Stimulated activated CD4-positive, alpha-beta T cell treated with anti-CD3 and anti-CD28 coated beads, Interleukin-12 subunit alpha, Interleukin-12 subunit beta, amount 100 ng/mL, for 48 hours (primary cell): ENCODE measurements around the gene PRDX4.
"Not testable (repeated sequence)": the region's sequence is repeated elsewhere in the genome, so short reads cannot be mapped to it uniquely, and the experiment has no call there.

Experiments
- DNase-seq, 3 donors: peaks; one replicate each; pipeline ENCODE4 v3.0.0-alpha.2; 2020; ENCODE audit warnings: low read depth in 2 of 3, low spot score in 1 of 3

Gene PRDX4

DNA sequence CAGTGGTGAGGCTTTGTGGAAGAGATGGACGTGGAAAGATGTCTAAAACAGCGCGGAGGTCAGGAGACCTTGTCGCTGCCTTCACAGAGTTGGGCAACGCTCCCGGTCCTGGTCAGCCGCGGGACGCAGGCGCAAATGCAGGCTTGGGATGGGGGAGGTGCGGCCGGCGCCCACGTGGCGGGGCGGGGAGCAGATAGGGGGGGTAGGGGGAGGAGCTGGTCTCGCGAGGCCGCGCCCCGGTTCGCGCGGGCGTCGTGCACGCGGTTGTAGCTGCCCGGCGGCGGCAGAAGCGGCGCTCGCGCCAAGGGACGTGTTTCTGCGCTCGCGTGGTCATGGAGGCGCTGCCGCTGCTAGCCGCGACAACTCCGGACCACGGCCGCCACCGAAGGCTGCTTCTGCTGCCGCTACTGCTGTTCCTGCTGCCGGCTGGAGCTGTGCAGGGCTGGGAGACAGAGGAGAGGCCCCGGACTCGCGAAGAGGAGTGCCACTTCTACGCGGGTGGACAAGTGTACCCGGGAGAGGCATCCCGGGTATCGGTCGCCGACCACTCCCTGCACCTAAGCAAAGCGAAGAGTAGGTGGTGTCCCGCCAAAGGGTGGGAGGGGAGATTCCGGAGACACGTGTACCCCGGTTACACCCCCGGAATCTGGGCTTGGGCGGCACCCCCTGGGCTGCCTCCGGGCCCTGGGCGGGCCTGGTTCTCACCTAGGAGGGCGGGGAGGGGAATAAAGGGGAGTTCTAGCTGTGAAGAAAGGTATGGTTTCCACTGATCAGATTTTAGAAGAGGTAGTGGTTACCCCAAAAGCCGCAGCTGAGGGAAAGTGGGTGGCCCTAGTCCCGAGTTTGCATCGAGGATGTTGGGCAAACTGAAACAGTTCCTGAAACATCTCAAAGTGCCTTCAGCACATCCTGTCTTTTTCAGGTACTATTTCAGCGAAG is at the start of gene PRDX4:
Gene PRDX4, plus strand, starts transcription at position 255 of the 939 bp plus-strand sequence. Its CDS starts 78 bp downstream, at position 333.
- peak; percentile 53 to 70 (median 66) for DNase-seq

DNA sequence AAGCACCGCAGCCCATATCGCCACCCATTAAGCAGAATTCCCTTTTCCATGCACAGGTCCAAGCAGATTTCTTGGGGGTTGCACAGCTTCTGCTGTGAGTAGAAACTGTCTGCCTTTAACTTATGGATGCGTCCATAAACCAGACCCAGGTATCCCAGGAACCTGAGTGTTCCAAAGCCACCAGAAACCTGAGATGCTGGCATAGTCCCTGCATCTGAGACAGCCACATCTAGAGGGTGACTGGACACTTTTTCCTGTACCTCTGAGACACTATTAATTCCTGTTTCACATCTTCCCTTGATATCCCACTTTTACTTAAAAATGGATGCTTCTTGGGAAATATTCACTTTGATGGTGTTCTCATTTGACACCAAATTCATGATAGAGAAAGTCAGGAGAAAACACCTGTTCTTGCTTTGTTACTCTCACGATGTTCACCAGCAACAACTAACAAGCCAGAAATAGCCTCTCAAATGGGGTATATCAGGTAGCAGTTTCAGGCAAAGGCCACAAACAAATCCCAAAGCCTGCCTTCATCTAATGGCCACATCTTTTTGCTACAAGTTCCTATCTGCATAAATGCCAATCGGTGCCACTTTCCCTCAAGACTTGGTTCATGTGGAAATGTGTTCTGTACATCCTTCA is 45.5 kb upstream of the PRDX4 start:
- DNase-seq = no peak

DNA sequence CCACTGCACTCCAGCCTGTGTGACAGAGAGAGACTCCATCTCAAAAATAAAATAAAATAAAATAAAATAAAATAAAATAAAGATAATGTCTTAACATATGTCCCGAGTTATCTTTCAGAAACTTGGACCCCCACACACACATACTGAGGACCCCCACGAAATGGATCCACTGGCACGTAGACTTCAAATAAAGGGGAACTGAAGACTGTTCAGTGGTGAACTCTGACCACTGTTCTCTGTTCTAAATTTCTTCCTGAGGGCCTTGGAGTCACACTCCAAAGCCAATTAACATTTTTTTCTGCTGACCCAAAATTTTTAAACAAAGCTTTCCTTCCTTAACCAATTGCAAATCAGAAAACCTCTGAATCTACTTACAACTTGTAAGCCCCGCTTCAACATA is 43.5 kb upstream of the PRDX4 start:
- DNase-seq = no peak

DNA sequence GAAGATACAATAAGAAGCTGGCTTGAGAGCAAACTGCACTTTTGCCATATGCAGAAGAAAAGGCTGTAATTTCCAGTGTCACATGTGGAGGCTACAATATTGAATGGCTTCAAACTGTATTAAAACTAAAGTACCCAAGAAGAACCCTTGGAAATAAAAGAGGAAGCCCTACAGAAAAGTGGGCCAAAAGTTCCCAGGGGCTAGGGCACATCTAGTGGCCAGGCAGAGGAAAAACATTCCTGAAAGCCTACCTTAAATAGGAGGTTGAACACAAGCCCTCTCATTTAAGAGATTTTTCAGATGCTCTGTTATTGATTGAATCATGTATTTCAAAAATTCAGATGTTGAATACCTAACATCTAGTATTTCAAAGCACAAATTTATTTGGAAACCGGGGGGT is 40.6 kb upstream of the PRDX4 start:
- DNase-seq = no peak

DNA sequence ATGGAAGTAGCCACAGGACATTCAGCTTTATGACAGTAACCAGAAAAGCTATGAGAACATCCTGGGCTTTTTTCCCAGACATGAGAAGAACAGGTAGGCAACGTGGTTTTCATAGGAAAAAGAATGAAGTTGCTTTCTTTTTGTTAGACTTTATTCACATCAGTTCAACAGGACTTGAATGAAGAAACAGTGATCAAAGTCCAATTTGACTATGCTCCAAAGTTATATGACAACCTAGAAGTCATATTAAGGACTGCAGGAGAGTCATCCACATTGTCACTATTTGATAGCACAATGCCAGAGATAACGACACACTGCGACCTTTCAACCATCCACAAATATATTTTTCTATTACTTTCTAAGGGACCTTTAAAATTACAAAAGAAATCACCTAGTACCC is 39.2 kb upstream of the PRDX4 start:
- no peak for DNase-seq

DNA sequence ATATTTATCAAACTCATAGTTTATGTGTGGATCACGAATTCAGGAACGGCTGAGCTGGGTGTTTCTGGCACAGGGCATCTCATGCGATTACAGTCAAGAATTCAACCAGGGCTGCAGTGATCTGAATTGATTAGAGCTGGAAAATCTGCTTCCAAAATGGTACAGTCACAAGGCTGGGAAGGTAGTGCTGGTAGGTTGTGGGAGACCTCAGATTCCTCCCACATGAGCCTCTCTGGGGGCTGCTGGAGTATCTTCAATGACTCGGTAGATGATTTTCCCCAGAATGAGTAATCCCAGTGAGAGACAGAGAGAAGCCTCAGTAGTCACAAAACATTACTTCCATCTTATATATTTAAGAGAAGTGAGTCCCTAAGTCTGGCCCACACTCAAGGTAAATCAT is 36.2 kb upstream of the PRDX4 start:
- no peak for DNase-seq

DNA sequence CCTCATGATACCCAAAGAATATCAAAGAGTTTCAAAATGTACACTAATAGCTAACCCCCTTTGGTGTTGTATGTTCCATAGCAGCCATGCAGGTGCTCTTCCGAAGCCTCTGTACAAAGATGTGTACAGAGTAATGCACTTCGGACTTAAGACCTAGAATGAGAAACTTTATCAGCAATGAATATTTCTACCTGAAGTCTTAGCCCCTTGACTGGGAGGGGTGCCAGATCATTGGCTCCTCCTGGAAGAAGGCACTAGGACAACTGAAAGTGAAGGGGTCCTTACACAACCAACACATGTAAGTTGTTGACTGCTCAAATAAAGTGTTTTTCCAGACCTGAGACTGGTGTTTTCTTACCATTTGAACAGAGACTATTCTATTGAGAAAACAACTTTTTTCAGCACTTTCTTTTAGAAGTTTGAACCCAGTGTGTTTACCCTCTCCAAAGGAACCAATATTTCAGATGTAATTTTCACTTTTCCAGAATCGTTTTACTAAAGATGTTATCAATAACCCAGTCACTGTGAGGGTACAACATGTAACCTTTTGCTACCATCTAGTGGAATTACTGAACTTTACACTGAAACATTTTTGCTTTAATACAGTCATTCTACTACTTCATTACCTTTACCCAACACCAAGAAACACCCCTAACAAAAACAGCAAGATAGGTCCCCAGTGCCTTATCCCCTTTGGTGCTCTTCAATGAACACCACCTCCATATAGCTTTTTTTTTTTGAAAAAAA is 33.3 kb upstream of the PRDX4 start:
- no peak for DNase-seq

DNA sequence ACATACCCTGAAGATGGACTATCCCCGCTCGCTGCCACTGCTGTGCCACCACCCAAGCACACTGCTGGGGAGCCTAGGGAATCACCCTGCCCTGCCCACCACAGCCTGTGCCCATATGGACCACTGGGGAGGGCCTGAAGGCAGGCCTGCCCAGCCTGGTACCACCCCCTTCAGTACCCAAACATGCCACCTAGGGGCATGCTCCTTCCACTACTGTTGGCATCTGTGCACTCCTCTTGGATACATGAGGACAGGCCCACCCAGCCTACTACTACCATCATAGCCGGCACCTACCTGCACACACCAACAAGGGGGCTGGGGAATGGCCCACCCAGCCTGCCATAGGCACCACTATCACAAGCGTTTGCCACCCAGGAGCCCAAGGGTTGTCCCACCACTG is 30.1 kb upstream of the PRDX4 start:
- DNase-seq = peak in 1 of 3 donors; percentile 64

DNA sequence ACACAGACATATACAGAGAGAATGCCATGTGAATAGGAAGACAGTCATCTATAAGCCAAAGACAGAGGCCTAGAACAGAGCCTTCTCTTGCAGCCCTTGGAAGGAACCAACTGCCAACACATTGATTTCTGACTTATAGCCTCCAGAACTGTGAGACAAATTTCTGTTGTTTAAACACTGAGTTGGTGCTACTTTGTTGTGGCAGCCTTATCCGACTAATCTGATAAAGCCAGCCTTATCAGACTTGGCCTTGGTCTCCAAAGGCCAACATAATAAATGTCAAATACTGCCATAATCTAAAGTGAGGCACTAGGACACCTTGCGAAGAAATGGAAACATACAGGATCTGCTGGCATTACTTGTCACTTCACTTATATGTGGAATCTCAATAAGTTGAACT is 24.3 kb upstream of the PRDX4 start:
- no peak for DNase-seq

DNA sequence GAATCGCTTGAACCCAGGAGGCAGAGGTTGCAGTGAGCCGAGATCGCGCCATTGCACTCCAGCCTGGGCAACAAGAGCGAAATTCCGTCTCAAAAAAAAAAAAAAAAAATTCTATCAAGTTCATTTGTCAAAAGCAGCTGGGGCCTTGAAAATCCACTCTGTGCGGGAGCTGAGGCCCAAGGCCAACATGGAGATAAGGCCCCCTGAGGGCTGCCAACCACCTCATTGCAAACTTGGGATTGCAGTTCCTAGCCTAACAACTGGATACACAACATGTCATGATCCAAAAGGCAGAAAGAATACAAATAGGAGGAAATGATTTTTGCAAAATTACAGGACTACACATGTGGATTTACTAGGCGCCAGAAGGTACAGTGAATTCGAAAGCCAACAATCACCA is 22.5 kb upstream of the PRDX4 start:
- DNase-seq = no peak

DNA sequence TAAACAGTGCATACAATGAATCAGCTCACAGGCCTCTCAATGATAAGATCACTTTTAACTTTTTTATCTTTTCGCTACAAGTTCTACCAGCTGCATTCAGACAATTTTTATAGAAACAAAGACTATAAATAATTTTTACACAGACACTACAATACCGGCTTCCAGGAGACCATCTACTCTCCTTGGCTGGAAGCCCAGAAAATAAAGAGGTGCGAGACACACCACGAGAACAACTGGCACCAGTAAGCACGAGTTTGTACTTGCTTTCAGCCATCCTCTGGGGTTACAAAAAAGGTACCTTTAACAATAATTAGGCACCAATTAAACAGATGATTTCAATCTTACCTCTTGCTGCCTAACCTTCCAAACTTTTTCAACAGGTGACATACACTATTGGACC is 11.2 kb upstream of the PRDX4 start:
- no peak for DNase-seq

DNA sequence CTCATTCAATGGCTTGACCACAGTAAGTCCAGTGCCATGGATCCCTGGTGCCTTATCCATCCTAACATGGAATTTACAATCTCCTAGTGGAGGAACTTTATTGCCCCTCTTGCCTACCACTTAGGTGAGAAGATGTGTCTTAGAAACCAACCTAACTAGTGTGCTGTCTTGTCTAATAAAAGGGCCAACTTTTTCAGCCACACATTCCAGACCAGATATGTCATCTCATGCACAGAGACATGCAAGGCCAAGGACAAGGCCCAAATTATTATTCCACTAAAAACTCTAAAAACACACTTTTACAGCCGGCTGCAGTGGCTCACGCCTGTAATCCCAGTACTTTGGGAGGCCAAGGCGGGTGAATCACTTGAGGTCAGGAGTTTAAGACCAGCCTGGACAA is 10.6 kb upstream of the PRDX4 start:
- no peak for DNase-seq

DNA sequence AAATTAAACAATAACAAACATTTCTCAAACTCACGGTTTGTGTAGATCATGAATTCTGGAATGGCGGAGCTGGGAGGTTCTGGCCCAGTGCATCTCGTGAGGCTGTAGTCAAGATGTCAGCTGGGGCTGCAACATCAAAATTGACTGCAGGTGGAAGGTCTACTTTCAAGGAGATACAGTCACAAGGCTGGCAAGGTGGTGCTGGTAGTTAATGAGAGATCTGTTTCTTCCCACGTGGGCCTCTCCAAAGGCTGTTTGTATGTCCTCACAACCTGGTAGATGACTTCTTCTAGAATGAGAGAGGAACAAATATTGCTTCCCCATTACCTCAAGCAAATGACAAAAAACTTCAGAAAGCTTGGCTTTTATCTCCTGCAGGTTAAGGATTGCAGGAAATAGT is 8.0 kb upstream of the PRDX4 start:
- DNase-seq = no peak

DNA sequence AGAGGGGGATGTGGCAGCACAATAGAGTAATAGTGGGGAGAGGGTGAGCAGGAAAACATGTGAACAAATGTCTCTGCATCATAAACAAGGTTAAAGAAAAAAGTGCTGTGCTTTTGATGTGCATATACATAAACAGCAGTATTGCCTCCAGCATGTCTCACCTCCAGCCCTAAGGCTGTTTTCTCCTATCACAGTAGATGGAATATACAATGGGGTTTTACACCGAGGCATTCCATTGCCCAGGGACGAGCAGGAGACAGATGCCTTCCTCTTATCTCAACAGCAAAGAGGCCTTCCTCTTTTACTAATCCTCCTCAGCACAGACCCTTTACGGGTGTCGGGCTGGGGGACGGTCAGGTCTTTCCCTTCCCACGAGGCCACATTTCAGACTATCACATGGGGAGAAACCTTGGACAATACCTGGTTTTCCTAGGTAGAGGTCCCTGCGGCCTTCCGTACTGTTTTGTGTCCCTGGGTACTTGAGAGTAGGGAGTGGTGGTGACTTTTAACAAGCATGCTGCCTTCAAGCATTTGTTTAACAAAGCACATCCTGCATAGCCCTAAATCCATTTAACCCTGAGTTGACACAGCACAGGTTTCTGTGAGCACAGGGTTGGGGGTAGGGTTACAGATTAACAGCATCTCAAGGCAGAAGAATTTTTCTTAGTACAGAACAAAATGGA is 7.1 kb upstream of the PRDX4 start:
- DNase-seq = not testable (repeated sequence)

DNA sequence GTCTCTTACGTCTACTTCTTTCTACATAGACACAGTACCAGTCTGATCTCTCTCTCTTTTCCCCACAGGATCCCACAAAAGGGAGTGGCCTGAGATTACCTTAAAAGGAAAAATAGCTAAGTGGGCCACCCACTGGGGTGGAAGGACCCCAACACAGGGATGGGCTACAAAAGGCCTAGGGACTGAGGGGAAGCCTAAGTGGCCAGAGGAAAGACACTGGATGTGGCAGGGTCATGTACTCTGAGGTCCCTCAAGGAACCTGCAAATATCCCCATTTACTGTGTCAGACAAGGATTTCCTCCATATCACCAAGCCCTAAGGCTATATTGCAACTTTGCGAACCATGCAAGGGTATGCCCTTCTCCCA is 6.5 kb upstream of the PRDX4 start:
- no peak for DNase-seq

DNA sequence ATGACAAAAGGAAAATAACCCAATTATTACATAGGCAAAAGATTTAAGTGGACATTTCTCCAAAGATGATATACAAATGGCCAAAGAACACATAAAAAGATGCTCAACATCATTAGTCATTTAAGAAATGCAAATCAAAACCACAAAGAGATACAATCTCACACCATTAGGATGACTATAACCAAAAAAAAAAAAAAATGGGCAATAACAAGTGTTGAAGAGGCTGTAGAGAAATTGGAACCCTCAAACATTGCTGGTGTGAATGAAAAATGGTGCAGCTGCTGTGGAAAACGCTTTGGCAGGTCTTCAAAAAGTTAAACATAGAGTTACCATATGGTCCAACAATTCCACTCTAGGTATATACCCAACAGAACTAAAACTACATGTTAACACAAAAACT is 5.6 kb upstream of the PRDX4 start:
- DNase-seq = no peak

DNA sequence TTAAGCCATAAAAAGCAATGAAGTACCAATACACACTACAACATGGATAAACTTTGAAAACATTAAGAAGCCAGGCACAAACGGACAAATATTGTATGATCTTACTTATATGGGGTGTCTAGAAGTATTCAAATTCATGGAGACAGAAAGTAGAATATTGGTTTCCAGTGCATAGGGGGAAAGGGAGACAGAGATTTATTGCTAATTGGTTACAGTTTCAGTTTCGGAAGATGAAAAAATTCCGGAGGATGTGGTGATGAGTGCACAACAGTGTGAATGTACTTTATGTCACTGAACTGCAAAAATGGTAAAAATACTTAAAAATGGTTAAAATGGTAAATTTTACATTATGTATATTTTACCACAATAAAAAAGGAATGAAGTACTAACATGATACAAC is 5.1 kb upstream of the PRDX4 start:
- DNase-seq = no peak

DNA sequence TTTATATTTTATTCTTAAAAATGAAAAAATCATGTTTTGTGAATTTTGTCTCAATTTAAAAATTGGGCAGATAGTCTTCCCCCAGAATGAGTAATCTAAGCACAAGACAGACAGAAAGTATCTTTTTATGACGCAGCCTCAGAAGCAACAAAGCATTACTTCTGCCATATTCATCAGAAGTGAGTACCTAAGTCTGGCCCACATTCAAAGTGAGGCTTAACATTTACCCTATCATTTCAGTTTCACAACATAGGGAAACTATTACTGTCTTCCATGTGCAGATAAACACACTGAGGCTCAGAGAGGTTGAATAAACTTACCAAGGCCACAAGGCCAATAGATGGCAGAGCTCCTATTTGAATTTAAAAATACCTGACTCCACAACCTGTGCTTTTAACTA is 4.4 kb upstream of the PRDX4 start:
- DNase-seq = peak in 1 of 3 donors; percentile 9

DNA sequence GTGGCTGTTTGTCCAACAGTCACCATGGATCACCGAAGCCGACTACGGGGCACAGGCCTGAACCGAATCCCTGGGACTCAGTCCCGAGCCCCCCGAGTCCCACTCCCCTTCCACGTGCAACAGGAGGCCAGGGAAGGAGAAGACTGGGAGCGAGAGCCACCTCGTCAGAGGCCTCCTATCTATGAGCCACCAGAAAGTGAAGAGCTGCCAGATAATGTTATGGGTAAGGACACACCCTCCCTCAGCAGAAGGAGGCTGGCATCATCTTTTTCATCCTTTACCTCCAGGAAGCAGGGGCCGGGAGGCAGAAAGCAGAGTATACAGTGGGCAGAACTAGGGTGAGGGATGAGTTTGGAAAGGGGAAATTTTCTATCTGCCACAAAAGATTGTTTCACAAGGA is 2.8 kb upstream of the PRDX4 start:
- no peak for DNase-seq

DNA sequence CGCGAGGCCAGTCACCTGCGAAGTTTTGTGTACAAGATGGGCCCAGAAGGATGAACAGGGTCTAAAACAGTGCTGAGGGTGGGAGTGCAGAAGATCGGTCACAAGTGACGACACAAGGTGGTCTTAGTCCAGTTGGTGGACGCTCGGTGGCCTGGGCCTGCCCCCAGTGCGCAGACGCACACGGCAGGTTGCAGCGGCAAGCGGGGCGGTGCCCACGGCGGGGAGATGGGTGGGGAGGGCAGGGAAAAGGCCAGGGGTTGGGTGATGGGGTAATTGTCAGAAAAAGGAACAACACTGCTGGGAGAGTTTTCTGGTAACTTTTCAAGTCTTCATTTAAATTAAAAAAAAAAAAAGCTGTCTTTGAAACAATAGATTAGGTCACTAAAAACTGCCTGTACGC is 1.0 kb upstream of the PRDX4 start:
- no peak for DNase-seq

DNA sequence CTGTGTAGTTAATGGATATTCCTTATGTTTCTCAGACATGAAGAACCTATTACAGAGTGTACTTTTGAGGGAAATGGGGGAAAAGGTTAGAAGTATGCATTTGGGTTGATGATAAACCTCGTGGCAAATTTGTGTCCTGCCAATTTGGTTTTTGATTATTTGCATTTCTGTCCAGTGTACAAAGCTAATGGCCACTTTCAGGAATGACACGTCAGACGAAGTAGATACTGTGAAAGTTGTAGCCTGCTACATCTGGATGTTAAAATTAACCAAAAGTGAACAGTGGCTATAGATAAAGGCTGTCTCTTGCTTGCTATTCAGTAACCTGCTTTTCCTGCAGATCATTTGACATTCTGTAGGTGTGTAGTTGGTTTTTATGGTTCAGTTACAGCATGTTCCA is 1.0 kb downstream of the PRDX4 start:
- no peak for DNase-seq
